Measurements from ENCODE around the gene OLFM2.
"Not testable (repeated sequence)": the region's sequence is repeated elsewhere in the genome, so short reads cannot be mapped to it uniquely, and the experiment has no call there.

The OLFM2 gene

DNA sequence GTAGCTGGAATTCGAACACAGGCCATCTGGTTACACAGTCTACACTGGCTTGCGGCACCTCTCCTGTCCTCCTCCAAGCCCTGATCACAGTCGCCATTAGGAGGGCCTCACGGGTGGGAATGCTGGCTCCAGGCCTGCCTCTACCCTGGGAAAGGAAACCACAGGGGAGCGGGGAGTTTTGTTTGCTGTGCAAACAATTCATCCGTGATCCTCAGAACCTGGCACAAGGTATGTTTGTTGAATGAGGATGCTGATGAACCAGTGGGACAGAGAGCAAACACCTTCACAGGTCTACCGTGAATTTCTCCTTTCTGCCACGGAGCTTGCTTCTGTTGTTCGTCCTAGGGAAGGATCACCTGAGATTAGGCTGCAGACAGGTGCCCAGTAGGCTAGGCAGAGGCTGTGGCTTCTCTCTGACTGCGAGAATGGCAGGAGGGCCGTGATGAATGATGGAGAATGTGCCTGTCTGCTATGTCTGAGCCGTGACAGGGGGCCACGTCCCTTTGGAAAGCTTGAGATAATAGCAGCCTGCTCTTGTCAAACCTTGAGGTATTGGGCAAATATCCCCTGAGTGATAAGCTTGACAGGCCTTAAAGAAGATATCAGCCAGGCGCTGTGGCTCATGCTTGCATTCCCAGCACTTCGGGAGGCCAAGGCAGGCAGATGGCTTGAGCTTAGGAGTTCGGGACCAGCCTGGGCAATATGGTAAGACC, 64.5 kb downstream of the OLFM2 start:
- no peak for DNase-seq
- intact Hi-C loops (cut with DNase I) = no loop called here

DNA sequence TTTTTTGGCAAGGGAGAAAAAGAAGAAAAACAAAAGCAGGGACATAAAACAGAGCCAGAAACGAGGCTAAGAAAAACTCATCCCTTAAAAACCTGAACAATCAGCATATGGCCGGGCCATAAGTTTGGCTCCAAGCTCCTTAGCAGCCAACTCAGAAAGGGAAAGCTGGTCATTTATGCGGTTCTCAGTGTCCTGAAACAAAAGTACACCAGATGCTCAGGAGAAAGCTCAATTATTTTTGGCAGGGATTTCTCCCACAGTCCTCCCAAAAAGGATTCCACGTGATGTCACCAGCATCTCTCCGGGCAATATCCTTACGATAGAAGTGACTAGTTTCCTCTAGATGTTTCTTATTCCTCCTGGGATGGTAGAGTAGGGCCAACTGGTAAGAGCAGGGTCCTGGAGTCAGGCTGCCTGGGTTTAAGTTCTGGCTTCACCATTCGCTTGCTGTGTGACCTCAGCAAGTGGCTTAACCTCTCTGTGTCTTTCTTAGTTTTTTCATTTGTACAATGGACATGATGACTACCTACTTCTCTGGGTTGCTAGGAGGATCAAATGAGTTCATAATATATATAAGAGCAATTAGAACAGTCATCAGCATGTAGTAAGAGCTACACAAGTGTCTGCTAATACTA, 67.2 kb downstream of the OLFM2 start:
- no peak for DNase-seq
- intact Hi-C loops (cut with DNase I) = no loop called here

DNA sequence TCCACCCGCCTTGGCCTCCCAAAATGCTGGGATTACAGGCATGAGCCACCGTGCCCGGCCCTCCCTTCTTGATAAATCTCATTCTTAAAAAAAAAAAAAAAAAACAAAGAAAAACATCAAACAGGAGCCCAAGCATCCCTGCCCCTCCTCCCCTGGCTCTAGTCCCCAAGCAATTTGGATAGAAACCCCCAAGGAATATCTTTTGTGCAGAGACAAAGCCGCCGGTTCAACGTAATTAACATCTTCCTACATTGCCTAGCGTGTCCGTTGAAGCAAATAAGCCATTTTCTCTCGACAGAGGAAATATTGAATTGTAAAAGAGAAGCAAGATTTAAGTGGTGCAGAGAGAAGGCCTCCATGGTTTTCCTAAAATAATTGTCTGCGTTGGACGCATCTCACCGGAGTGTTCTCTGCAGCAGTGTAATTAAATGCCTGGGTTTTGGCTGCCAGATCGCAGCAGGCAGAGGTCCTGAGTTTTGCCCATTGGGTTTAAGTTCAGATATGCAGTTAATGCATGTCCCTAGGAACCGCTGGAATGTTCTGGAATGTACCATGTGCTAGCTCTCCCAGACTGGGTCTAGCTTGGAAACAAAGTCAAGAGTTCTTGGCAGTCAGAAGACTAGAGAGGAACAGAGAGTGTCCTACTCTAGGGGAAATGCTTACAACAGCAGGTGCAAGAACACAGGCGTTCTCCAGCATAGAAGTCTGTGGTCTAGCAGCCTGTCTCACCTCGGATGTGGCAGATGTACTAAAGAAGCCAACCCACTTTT, 70.4 kb downstream of the OLFM2 start:
- intact Hi-C loops (cut with DNase I) = no loop called here
- no peak for DNase-seq

DNA sequence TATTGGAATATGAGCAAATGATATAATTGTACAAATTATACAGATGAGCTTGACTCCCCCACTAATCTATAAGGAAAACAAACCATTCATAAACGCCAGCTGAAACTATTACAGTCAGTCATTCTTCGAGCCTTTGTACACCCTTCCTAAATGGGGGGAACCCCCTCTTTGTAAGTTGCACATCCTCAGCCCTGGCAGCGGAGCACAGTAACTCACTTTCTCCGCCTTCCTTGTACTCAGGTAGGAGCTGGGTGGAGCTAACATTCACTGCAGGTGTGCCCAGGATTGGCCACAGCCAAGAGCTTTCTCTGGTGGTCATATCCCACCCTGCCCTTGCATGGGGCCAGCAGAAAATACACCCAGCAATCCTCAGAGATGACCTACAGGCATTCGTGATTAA, 72.6 kb downstream of the OLFM2 start:
- intact Hi-C loops (cut with DNase I) = no loop called here
- no peak for DNase-seq

DNA sequence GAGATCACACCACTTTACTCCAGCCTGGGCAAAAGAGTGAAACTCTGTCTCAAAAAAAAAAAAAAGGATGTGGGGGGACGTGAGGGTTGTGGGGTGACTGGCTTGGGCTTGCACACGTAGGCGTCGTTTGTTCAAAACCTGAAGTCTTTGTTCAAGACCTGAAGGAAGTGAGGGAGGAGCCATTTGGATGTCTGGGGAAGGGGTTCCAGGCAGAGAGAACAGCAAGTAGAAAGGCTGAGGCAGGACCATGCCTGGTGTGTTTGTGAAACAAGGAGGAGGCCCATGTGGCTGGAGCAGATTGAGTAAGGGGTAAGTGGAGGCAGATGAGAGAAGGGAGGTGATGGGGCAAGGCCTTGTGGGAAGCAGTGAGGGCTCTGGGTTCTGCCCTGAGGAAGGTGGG, 73.4 kb downstream of the OLFM2 start:
- no peak for DNase-seq
- intact Hi-C loops (cut with DNase I) = no loop called here

DNA sequence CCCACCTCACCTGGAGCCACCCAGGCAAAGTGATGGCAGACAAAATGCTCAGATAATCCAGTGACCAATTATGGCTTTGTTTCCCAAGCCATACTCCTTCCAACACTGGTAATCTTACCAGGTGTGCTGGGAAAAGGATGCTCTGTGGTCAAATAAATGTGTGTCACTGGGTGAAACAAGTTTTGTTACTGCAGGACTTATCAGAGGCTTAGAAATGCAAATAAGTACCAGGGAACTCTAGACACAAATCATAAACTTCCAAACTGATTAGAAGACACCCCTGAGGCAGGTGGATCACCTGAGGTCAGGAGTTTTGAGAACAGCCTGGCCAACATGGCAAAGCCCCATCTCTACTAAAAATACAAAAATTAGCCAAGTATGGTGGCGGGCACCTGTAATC, 74.8 kb downstream of the OLFM2 start:
- intact Hi-C loops (cut with DNase I) = no loop called here

DNA sequence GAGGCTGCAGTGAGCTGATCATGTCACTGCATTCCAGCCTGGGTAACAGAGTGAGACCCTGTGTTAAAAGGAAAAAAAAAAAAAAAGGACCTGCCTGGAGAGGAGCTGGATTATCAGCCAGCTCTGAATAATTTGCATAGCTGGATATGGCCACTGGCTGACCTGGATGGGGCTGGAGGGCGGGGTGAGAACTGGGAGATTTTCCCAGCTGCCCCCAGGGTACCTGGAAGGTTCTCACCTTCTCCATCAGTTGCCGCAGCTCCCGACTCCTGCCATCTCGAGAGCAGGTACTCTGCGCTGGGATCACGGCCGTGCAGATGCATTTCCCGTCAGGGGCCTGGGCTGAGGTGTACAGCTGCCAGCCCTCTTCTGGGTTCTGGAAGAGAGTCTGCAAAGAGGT, 75.9 kb downstream of the OLFM2 start:
- DNase-seq = no peak
- intact Hi-C loops (cut with DNase I) = no loop called here

More for the DNA sequence above, 74.8 kb downstream of the OLFM2 start:
- DNase-seq = no peak

DNA sequence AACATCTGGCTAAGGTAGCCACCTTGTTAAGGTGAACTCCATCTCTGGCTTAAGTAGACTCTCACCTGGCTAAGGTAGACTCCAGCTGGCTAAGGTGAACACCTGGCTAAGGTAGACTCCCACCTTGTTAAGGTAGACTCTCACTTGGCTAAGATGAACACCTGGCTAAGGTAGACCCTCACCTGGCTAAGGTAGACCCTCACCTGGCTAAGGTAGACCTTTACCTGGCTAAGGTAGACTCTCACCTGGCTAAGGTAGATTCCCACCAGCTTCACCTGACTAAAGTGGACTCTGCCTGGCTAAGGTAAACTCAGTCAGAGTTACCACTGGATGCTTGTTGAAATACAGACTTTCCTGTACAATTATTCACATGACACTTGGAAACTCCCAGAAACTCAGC, 77.5 kb downstream of the OLFM2 start:
- intact Hi-C loops (cut with DNase I) = no loop called here
- no peak for DNase-seq

DNA sequence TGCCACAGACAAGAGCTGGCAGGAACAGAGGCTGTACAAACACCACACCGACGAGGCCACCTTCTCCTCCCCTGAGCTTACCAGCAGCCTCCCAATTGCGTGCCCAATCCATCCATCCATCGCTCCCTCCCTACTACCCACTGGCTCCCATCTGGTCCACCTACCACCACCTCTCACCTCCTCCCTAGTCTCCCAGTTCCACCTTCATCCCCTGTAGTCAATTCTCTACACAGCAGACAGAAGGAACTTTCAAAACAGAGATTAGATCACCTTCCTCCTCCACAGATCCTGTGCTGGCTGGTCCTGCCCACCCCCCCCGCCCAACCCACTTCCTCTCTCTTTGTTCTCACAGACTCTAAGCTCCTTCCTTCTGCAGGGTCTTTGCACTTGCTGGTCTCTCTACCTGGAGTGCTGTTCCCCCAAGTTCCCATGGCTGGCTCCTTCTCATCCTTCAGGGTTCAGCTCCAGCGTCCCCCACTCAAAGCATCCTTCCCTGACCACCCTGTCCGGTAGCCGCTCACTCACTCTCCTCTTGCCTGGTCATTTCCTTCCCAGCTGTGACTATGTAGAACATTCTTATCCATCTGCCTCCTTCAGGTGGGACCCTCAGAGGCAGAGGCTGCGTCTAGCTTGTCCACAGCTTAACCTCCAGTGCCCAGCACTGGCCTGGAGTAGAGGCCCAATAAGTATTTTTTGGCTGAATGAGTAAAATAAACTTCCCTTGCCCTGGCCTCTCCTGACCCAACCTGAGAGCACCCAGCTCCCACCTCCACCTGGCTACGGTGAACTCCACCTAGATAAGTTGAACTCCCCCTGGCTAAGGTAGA, 78.2 kb downstream of the OLFM2 start:
- DNase-seq = no peak
- intact Hi-C loops (cut with DNase I) = no loop called here

DNA sequence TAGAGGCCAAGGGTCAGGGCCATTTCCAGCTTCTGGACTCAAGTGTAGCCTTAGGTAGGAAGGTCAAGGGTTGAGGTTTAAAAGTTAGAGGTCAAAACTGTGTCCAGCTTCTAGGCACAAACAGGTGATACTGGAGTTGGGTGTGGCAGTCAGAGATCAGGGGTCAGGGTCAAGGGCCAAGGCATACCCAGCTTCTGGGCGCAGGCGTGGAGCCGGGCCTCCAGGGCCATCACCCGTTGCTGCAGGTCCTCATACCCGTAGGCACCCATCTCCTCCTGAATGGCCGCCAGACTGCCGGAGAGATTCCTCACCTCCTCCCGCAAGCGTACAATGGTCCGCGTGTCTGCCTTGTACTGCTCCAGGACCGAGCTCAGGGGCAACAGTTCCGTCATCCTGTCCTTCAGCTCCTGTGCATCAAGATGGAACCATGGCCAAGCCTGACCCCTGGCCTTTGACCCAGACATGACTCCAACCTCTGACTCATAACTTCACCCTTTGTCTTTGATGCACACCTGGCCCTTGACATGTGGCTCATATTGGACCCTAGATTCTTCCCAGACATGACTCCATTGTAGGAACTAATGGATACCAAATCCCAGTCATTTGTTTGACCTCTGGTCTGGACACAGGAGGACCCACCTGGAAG, 79.1 kb downstream of the OLFM2 start:
- DNase-seq = no peak
- intact Hi-C loops (cut with DNase I) = no loop called here

DNA sequence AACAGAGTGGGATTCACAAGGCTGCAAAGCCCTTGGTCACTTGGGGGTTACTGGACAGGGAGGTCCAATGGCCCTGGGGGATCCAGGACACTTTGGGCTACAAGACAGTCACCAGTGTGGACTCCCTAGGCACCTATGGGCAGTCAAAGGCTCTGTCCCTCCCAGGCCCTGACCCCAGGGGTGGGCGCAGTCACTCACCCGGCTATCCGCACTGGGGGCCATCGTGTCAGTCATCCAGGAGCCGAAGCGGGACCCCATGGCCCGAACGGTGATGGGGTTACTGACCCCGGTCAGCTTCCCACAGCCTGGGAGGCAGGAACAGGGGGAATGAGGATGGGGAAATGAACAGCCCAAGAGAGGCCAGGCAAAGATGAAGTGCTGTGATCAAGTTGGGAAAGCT, 79.7 kb downstream of the OLFM2 start:
- no peak for DNase-seq

DNA sequence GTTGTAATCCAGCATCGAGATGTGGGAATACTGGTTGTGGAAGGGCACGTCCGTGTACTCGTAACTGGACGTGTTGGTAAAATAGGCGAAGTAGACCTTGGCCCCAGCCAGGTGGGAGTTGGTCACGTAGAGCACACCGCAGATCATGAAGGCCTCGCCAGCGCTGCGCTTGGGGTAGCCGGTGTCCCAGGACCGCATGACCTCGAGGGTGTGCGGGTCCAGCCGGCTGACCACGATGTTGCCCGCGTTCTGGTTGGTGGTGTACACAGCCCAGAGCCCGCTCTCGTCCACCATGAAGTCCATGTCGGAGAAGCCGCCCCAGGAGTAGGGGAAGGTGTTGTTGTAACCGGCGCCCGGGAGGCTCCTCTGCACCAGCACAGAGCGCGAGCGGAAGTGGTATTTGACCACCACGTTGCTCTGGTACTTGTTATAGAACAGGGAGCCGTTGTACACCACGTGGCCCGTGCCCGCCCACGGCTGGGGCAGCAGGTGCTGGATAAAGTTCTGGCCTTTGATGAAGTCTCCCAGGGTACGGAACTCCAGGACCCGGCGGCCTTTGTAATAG, 82.0 kb downstream of the OLFM2 start:
- intact Hi-C loops (cut with DNase I) = no loop called here
- no peak for DNase-seq

More for the DNA sequence above, 79.7 kb downstream of the OLFM2 start:
- intact Hi-C loops (cut with DNase I) = no loop called here

DNA sequence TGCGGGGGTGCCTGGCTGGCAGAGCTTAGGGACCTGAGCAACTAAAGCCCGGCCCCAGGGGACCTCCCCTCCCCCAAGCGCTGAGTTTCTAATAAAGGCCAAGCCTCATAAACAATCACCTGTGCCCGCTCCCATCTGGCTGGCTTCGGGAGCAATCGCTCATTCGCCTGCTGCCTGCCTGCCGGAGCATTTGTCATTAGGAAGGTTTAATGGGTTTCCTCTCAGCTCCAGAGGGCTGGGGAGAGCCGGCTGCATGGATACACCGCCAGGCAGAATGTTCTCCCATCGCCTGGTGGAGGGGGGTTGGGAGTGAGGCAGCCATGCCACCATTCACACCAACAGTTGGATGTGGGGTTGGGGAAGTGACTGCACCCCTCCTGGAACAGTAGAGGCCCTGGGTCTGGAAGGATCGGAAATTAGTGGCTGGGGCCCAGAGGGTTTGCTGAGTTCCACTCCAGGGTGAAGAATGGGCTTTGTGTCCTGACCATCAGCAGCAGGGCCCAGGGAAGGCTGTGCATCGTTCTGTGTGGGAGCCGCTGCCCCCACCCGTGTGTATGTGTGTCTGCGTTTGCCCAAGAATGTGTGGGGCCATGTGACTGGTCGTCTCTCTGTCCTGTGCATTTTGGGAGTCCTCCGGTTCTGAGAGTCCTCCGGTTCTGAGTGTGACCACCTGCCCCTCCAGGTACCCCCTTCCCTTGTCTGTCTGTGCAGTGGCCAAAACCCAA, 85.9 kb downstream of the OLFM2 start:
- intact Hi-C loops (cut with DNase I) = no loop called here
- peak in 5 of 10 donors; percentile 39 to 91 (median 84) for DNase-seq

DNA sequence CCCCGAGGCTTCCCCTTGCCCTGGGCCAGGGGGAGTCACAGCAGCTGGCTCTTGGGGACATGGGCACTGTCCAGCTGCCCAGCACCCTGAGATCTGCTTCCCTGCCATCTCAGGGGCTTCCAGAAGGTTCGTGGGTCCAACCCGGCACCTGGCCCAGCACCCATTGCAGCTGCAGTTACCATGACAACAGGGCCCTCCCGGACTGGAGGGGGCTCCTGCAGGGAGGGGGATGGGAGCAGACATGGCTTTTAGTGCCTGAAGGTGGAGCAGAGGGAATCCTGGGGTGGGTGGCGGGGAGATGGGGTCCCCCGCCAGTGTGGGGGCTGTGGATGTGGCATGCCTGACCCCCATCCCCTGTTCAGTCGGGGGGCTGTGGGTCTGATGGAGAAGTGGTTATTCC, 86.5 kb downstream of the OLFM2 start:
- no peak for DNase-seq
- intact Hi-C loops (cut with DNase I) = loop anchor here (10.0 kb wide), 1 partner anchor 65 kb away; no protein-coding TSS in a partner anchor

DNA sequence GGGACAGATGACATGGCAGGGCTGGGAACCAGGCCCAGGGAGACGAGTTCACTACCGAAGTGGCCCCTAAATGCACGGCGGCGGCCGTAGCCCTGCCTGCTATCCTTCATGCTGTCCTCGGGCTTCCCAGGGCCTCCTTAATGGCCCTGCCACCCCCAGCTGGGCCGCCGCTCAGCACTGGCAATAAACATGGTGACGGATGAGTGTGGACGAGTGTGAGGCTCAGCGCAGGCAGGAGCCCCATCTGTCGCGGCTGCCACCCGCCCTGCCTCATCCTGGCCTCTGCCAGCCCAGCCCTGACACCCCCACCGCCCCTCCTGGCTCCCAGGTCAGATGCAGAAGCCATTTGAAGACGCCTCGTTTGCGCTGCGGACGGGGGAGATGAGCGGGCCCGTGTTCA, 87.6 kb downstream of the OLFM2 start:
- intact Hi-C loops (cut with DNase I) = loop anchor here (10.0 kb wide), 1 partner anchor 66 kb away; no protein-coding TSS in a partner anchor
- DNase-seq = peak in 1 of 10 donors; percentile 84

DNA sequence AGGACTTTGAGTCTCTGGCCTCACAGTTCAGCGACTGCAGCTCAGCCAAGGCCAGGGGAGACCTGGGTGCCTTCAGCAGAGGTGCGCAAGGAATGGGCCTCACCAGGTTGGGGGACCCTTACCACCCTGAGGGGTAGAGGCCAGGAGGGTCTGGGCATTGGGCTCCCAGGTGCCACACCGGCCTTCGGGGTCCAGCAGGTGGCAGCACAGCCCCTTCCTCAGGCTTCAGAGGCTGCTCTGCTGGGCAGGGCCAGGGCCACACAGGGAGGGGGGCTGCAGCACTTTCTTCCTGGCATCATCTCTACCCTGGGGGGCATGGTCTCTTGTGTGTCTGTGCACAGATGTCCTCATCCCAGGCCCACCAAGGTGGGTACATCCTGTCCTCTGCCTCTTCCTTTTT, 88.3 kb downstream of the OLFM2 start:
- peak in 5 of 10 donors; percentile 57 to 92 (median 83) for DNase-seq
- intact Hi-C loops (cut with DNase I) = loop anchor here (10.0 kb wide), 1 partner anchor 67 kb away; no protein-coding TSS in a partner anchor

DNA sequence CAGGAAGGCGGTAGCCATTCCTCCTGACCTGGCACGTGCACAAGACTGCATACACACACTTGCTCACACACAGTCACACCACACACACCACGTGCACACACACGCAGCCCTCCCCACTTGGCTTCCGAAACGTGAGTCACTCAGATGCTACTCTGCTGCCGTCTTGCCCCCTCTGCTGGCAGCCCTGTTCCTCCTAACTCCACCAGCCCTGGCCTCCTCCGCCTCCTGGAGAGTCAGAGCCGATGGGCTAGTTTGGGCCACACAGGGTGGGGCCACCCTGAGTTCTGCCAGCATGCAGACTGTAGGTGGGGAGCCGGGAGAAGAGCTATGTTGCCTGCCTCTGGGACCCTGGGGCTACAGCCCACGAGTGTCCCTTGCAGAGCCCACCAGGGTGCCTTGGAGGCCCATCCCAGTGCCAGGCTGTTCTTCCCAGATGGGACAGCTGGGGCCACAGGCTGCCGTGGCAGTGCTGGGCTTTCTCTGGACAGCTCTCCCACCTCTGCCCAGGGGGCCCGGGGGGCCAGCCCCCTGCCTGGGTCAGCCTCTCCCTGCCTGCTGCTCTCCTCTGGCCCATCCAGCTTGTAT, 89.1 kb downstream of the OLFM2 start:
- DNase-seq = peak in 8 of 10 donors; percentile 50 to 96 (median 79)
- intact Hi-C loops (cut with DNase I) = loop anchor here (10.0 kb wide), 1 partner anchor 68 kb away; no protein-coding TSS in a partner anchor

DNA sequence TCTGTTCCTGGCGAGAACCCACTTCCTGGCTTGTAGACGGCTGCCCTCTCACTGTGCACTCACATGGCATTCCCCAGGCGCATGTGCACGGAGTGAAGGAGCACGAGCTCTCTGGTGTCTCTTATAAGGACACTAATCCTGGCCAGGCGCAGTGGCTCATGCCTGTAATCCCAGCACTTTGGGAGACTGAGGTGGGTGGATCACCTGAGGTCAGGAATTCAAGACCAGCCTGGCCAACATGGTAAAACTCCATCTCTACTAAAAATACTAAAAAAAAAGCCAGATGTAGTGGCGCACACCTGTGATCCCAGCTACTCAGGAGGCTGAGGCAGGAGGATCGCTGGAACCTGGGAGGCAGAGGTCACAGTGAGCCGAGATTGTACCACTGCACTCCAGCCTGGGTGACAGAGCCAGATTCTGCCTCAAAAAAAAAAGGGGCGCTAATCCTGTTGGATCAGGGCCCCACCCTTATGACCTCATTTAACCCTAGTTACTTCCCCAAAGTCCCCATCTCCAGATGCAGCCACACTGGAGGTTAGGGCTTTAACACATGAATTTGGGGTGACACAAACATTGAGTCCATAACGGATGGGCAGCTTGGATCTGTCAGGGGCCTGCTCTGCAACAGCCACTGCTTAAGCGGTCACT, 92.6 kb downstream of the OLFM2 start:
- not testable (repeated sequence) for DNase-seq
- intact Hi-C loops (cut with DNase I) = loop anchor here (10.0 kb wide), 1 partner anchor 71 kb away; no protein-coding TSS in a partner anchor
